ENCODE data around the gene LARGE1. TPM values are rescaled to one million over a fixed set of nuclear protein-coding genes. Genes with fewer than 3 reads are reported as not detected.

The LARGE1 gene
- total RNA-seq (2014; rRNA removed) (1.3 and 3.5 TPM in 2 replicates), Bru-seq, nascent RNA (percentile 10 among the genes with signal in this experiment), BruChase-seq, experiment 1, labeled RNA remaining after a 6-hour chase (percentile 6 among the genes with signal in this experiment), BruChase-seq, experiment 2, labeled RNA remaining after a 2-hour chase (percentile 8 among the genes with signal in this experiment)
- long read RNA-seq = 0 reads

GRCh38 chr22:33920197-33920540 lies at the start of gene LARGE1:
Gene LARGE1 (minus strand): TSS chr22:33920476.
- DNase-seq (no peak), ATAC-seq (peak; percentile 9; the same call in 1 of the 2 replicates)
- no peaks in the 10 kb centered on the region for H3K36me3 ChIP-seq (ENCODE audit: low read depth, low read length)
- BruUV-seq (replicated peaks) = no TSS peak
- H3K9me2 ChIP-seq (replicated peaks; ENCODE audit: low read length) = no peaks in the 10 kb centered on the region
- H3K27ac ChIP-seq (ENCODE audit: low read length) = no peak within 1 kb of the TSS
- H2AFZ ChIP-seq (ENCODE audit: low read length) = peak within 1 kb of the TSS; percentile 81
- no peaks in the 10 kb centered on the region for H3F3A ChIP-seq (ENCODE audit: low read length, unreplicated experiment)
- peak within 1 kb of the TSS; percentile 58 for H3K4me3 ChIP-seq (ENCODE audit: low read length)
- no peaks in the 10 kb centered on the region for H3K79me2 ChIP-seq (ENCODE audit: low read length)
- TF ChIP-seq EZH2 (IDR thresholded peaks at IDR 0.05; ENCODE audit: low read length, unreplicated experiment) (no peak), CTCF (conservative IDR thresholded peaks at IDR 0.05; ENCODE audit: low read depth, low read length) (no peak), EZH2phosphoT487 (IDR thresholded peaks at IDR 0.05; ENCODE audit: borderline replicate concordance, low read length) (no peak)
- no peaks in the 10 kb centered on the region for H4K20me1 ChIP-seq (ENCODE audit: low read length)
- intact Hi-C loops (cut with micrococcal nuclease) = no loop called here
- ChIA-PET POLR2A (ENCODE audit: unreplicated experiment) (no interaction called here), CTCF (no interaction called here)
- H3K9ac ChIP-seq (ENCODE audit: low read length) = no peak within 1 kb of the TSS
- H3K27me3 ChIP-seq (ENCODE audit: low read length) = peaks cover 56% of the 10 kb centered on the region
- no peaks in the 10 kb centered on the region for H3K4me1 ChIP-seq (ENCODE audit: insufficient read depth, low read length)
- H3K9me3 ChIP-seq (ENCODE audit: low read length) = no peaks in the 10 kb centered on the region
- peak within 1 kb of the TSS; percentile 78 for H3K4me2 ChIP-seq (ENCODE audit: low read length)

- intact Hi-C loops (cut with micrococcal nuclease) = no loop called here
- no peak overlapping the region for H3K4me2 ChIP-seq (ENCODE audit: low read length)
- no TSS peak for BruUV-seq (replicated peaks)
- H3K9me2 ChIP-seq (replicated peaks; ENCODE audit: low read length) = no peaks in the 10 kb centered on the region
- POLR2A ChIA-PET (ENCODE audit: unreplicated experiment) = no interaction called here
- H4K20me1 ChIP-seq (ENCODE audit: low read length) = no peaks in the 10 kb centered on the region
- no peaks in the 10 kb centered on the region for H3F3A ChIP-seq (ENCODE audit: low read length, unreplicated experiment)
- H3K9me3 ChIP-seq (ENCODE audit: low read length) = no peaks in the 10 kb centered on the region; the same call in 1 of the 2 replicates
- H3K27ac ChIP-seq (ENCODE audit: low read length) = no peak overlapping the region
- TF ChIP-seq EZH2phosphoT487 (IDR thresholded peaks at IDR 0.05; ENCODE audit: borderline replicate concordance, low read length) (no peak), EZH2 (IDR thresholded peaks at IDR 0.05; ENCODE audit: low read length, unreplicated experiment) (no peak), CTCF (conservative IDR thresholded peaks at IDR 0.05; ENCODE audit: low read depth, low read length) (no peak)
- H3K36me3 ChIP-seq (ENCODE audit: low read depth, low read length) = no peaks in the 10 kb centered on the region
- peak; percentile 1 for DNase-seq
- CTCF ChIA-PET = no interaction called here
- ATAC-seq = no peak
- H3K9ac ChIP-seq (ENCODE audit: low read length) = no peak overlapping the region
- no peaks in the 10 kb centered on the region for H3K27me3 ChIP-seq (ENCODE audit: low read length)
- no peak overlapping the region for H2AFZ ChIP-seq (ENCODE audit: low read length)
- no peaks in the 10 kb centered on the region for H3K4me1 ChIP-seq (ENCODE audit: insufficient read depth, low read length)
- no peaks in the 10 kb centered on the region for H3K79me2 ChIP-seq (ENCODE audit: low read length)
- H3K4me3 ChIP-seq (ENCODE audit: low read length) = no peak overlapping the region
These were observed 48.8 kb upstream of the LARGE1 start for GRCh38 chr22:33969045-33969444.

- Histone ChIP-seq H3K27me3 (ENCODE audit: low read length) (no peaks in the 10 kb centered on the region), H3K4me3 (ENCODE audit: low read length) (no peak overlapping the region), H3K9me2 (replicated peaks; ENCODE audit: low read length) (no peaks in the 10 kb centered on the region), H3K4me2 (ENCODE audit: low read length) (no peak overlapping the region), H4K20me1 (ENCODE audit: low read length) (no peaks in the 10 kb centered on the region), H2AFZ (ENCODE audit: low read length) (no peak overlapping the region), H3K9me3 (ENCODE audit: low read length) (no peaks in the 10 kb centered on the region), H3F3A (ENCODE audit: low read length, unreplicated experiment) (no peaks in the 10 kb centered on the region), H3K36me3 (ENCODE audit: low read depth, low read length) (no peaks in the 10 kb centered on the region), H3K4me1 (ENCODE audit: insufficient read depth, low read length) (no peaks in the 10 kb centered on the region), H3K27ac (ENCODE audit: low read length) (no peak overlapping the region), H3K79me2 (ENCODE audit: low read length) (no peaks in the 10 kb centered on the region), H3K9ac (ENCODE audit: low read length) (no peak overlapping the region)
- ATAC-seq = no peak
- CTCF ChIA-PET = no interaction called here
- POLR2A ChIA-PET (ENCODE audit: unreplicated experiment) = no interaction called here
- BruUV-seq (replicated peaks) = no TSS peak
- no peak for DNase-seq
- TF ChIP-seq EZH2 (IDR thresholded peaks at IDR 0.05; ENCODE audit: low read length, unreplicated experiment) (no peak), EZH2phosphoT487 (IDR thresholded peaks at IDR 0.05; ENCODE audit: borderline replicate concordance, low read length) (no peak), CTCF (conservative IDR thresholded peaks at IDR 0.05; ENCODE audit: low read depth, low read length) (no peak)
- intact Hi-C loops (cut with micrococcal nuclease) = no loop called here
These were observed 43.8 kb upstream of the LARGE1 start for GRCh38 chr22:33964121-33964520.
